Adrenal gland (tissue), 12 donors: ENCODE data around the gene NR1H4. TPM values are rescaled to one million over a fixed set of nuclear protein-coding genes. Genes with fewer than 3 reads are reported as not detected.
"Not testable (repeated sequence)": the region's sequence is repeated elsewhere in the genome, so short reads cannot be mapped to it uniquely, and the experiment has no call there.

Source experiments
- DNase-seq, 7 donors: peaks; one replicate each; pipeline ENCODE4 v3.0.0-alpha.2; 2019 to 2020
- H3K27ac ChIP-seq, 5 donors: fragments of 200-600 bp; sonication (generic) in 4 of 5; 1 replicate in 3 of 5; 2 replicates in 2 of 5; pipeline versions ENCODE4 v1.5.1 to v1.8.0; 2016 to 2020; ENCODE audit warnings: mild to moderate bottlenecking in 1 of 5
- H3K27me3 ChIP-seq: fragments of 200-600 bp; 2 replicates; pipeline ENCODE4 v1.8.0; 2021
- H3K36me3 ChIP-seq, 2 donors: fragments of 200-600 bp; replicated peaks in 1 of 2; 1 replicate in 1 of 2; 2 replicates in 1 of 2; pipeline versions ENCODE4 v1.5.1 to v1.8.0; 2018 to 2022
- H3K4me1 ChIP-seq, 2 donors: fragments of 200-600 bp; replicated peaks in 1 of 2; 1 replicate in 1 of 2; 2 replicates in 1 of 2; pipeline versions ENCODE4 v1.5.1 to v1.8.0; 2018 to 2021
- H3K4me3 ChIP-seq, 4 donors: fragments of 200-600 bp; sonication (generic) in 3 of 4; one replicate each; pipeline ENCODE4 v1.5.1; 2016 to 2018
- H3K9me3 ChIP-seq, 3 donors: fragments of 200-600 bp; sonication (generic) in 1 of 3; replicated peaks in 1 of 3; 1 replicate in 2 of 3; 2 replicates in 1 of 3; pipeline versions ENCODE4 v1.5.1 to v1.8.0; 2016 to 2021
- CTCF ChIP-seq, 6 experiments: fragments of 450-650 bp in 4 of 6; fragments of 200-600 bp in 2 of 6; sonication (generic) in 1 of 6; IDR thresholded peaks; 1 replicate in 5 of 6; 2 replicates in 1 of 6; pipeline versions ENCODE4 v1.5.1 to v1.8.0; 2016 to 2021; ENCODE audit warnings: antibody characterized with exemption in 6 of 6, mild to moderate bottlenecking in 2 of 6, moderate library complexity in 1 of 6
- POLR2A ChIP-seq, 2 donors: fragments of 450-650 bp; IDR thresholded peaks; one replicate each; pipeline ENCODE4 v1.6.1; 2017; ENCODE audit warnings: antibody characterized with exemption in 2 of 2, mild to moderate bottlenecking in 2 of 2, moderate library complexity in 1 of 2
- WGBS, 4 donors: extraction: QIAGEN DNeasy Blood & Tissue Kit in 2 of 4; methylation state at CpG; one replicate each; pipeline versions ENCODE4 v1.1.5 to v1.1.7; 2013 to 2017; 5-methylcytosine and 5-hydroxymethylcytosine counted together
- intact Hi-C, 2 donors: fragments of 100-400 bp; cut with DNase I; formaldehyde crosslinking; loops; one replicate each; pipeline versions ENCODE4 v1.14.1 to v1.15.0; 2022 to 2023
- polyA plus RNA-seq, 3 donors: library from polyadenylated mRNA; stranded (reverse); fragments of 200-250 nt in 2 of 3; fragments of 350-450 nt in 1 of 3; fragmentation: Illumina TruSeq in 1 of 3; extraction: RNeasy Lipid Tissue Mini Kit (QIAGEN cat#74804) in 1 of 3; gene quantifications; one replicate each; pipeline ENCODE4 v1.2.3, GENCODE V29; 2013 to 2014
- total RNA-seq, 9 donors: library from RNA; depleted of rRNA in 4 of 9; stranded (reverse); fragments of >200 nt in 4 of 9; fragments of 120-200 nt in 1 of 9; fragmentation: NEBNext Ultra II Directional in 1 of 9; extraction: Animal tissue kit (Norgen Biotek cat#: 25700) in 1 of 9; gene quantifications; one replicate each; pipeline versions ENCODE4 v1.1.0 to v1.2.4, GENCODE V29; 2013 to 2023
- donor health status: healthy with polysubstance abuse.
- donor health status: Bipolar disorder and iron deficiency.
- donor health status: DM: yes; HTN: yes; CAD: no.
- donor health status: DM: no; HTN: no; CAD: no.
- donor health status: DM: no; HTN: no; CAD: no.
- donor health status: DM: yes; HTN: yes; CAD: no.

NR1H4 gene
- total and polyA plus RNA-seq, 12 donors = 17.2 to 66.9 (median 41.0) TPM

GRCh38 chr12:100494538-100494937 lies 20.9 kb downstream of the NR1H4 start:
- no peak overlapping the region for H3K27ac ChIP-seq
- H3K4me3 ChIP-seq = no peak overlapping the region
- WGBS, 4 donors = 94 to 97% (median 95%) methylated on average over 2 of the region's 2 CpGs
- DNase-seq = no peak
- peaks cover 31 to 48% of the 10 kb centered on the region in 2 donors for H3K4me1 ChIP-seq
- no peaks in the 10 kb centered on the region for H3K36me3 ChIP-seq
- intact Hi-C loops = no loop called here
- TF ChIP-seq CTCF (IDR thresholded peaks at IDR 0.05) = no peak
- TF ChIP-seq POLR2A (IDR thresholded peaks at IDR 0.05) = no peak
- no peaks in the 10 kb centered on the region for H3K27me3 ChIP-seq
- H3K9me3 ChIP-seq = no peaks in the 10 kb centered on the region

- DNase-seq = no peak
- Histone ChIP-seq H3K9me3 (no peaks in the 10 kb centered on the region), H3K36me3 (no peaks in the 10 kb centered on the region), H3K4me1 (peaks cover 19 to 31% of the 10 kb centered on the region in 2 donors), H3K27ac (peak overlapping the region in 1 of 5 donors; percentile 0), H3K27me3 (no peaks in the 10 kb centered on the region), H3K4me3 (no peak overlapping the region)
- WGBS, 4 donors = 84 to 92% (median 89%) methylated on average over 15 of the region's 15 CpGs
- no peak for TF ChIP-seq CTCF (IDR thresholded peaks at IDR 0.05)
- no peak for TF ChIP-seq POLR2A (IDR thresholded peaks at IDR 0.05)
- intact Hi-C loops = no loop called here
These were observed 23.6 kb downstream of the NR1H4 start for GRCh38 chr12:100497105-100497795.

GRCh38 chr12:100498141-100498540 lies 24.5 kb downstream of the NR1H4 start:
- no peaks in the 10 kb centered on the region for H3K9me3 ChIP-seq
- H3K4me3 ChIP-seq = no peak overlapping the region
- no peak overlapping the region for H3K27ac ChIP-seq
- DNase-seq = no peak
- intact Hi-C loops = no loop called here
- no peaks in the 10 kb centered on the region for H3K27me3 ChIP-seq
- TF ChIP-seq POLR2A (IDR thresholded peaks at IDR 0.05) (no peak), CTCF (IDR thresholded peaks at IDR 0.05) (no peak)
- H3K4me1 ChIP-seq = peaks cover 19 to 22% of the 10 kb centered on the region in 2 donors
- 83 to 95% (median 91%) methylated on average over 10 of the region's 10 CpGs for WGBS, 4 donors
- H3K36me3 ChIP-seq = no peaks in the 10 kb centered on the region

- Histone ChIP-seq H3K36me3 (no peaks in the 10 kb centered on the region), H3K27me3 (no peaks in the 10 kb centered on the region), H3K27ac (peak overlapping the region in 2 of 5 donors; percentile 13 to 40), H3K4me3 (no peak overlapping the region), H3K9me3 (no peaks in the 10 kb centered on the region), H3K4me1 (peaks cover 10 to 12% of the 10 kb centered on the region in 2 donors)
- 58 to 65% (median 62%) methylated on average over 1 of the region's 1 CpG for WGBS, 4 donors
- intact Hi-C loops = no loop called here
- TF ChIP-seq CTCF (IDR thresholded peaks at IDR 0.05) = no peak
- no peak for TF ChIP-seq POLR2A (IDR thresholded peaks at IDR 0.05)
- no peak for DNase-seq
These were observed 25.8 kb downstream of the NR1H4 start for GRCh38 chr12:100499416-100499815.

GRCh38 chr12:100502718-100503117 lies 29.1 kb downstream of the NR1H4 start:
- H3K27ac ChIP-seq, H3K27me3 ChIP-seq, H3K9me3 ChIP-seq, intact Hi-C loops, H3K4me3 ChIP-seq, H3K36me3 ChIP-seq, DNase-seq: not testable (repeated sequence)
- 89 to 94% (median 92%) methylated on average over 4 of the region's 4 CpGs for WGBS, 4 donors
- H3K4me1 ChIP-seq = peaks cover 10 to 12% of the 10 kb centered on the region in 2 donors
